GM11168 (cell line): ENCODE data around the gene SPTBN1.
"Not testable (repeated sequence)": the region's sequence is repeated elsewhere in the genome, so short reads cannot be mapped to it uniquely, and the experiment has no call there.

Experiments
- in situ Hi-C: fragments of 300-500 bp; cut with MboI; formaldehyde crosslinking; loops from one replicate; pipeline ENCODE4 v1.12.0; 2022; ENCODE audit warnings: low sequenced_read_pairs; ENCODE audit not compliant: unreplicated experiment

SPTBN1 gene

GRCh38 chr2:54675738-54676137 lies 219.6 kb downstream of the SPTBN1 start:
- in situ Hi-C loops = no loop called here

GRCh38 chr2:54676656-54677055 lies 220.5 kb downstream of the SPTBN1 start:
- in situ Hi-C loops = no loop called here

DNA sequence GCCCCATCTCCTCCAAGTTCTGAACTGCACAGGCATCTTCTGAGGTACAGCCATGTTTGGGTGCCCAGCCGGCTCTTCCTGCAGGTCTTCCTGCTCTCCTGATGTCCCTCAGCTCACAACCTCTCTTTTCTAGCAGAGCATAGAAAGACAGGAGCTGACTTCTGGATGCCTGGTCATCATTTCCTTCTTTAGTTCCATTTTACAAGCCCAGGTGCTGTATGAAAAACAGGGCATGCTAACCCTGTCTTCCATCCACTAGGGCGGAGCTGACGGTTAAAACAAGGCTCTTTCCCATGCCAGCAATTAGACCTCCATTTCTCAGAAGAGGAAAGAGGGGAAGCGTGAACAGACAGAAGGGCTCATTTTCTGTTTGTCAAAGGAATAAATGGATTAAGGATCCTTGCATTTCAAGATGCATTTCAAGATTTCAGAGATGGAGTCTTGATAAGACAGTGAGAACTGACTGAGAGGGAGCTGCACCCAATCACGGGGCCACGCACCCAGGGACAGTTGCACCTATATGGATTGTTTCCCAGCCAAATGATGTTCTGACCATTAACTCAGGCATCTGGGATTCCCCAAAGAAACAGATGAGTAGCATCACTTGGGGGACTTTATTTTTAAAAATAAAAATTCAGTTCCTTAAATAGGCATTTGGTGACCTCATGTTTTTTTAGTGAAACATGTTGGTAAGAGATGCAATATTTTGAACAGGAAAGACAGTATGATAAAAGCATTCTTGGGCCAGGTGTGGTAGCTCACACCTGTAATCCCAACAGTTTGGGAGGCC lies 221.5 kb downstream of the SPTBN1 start:
- in situ Hi-C loops = no loop called here

DNA sequence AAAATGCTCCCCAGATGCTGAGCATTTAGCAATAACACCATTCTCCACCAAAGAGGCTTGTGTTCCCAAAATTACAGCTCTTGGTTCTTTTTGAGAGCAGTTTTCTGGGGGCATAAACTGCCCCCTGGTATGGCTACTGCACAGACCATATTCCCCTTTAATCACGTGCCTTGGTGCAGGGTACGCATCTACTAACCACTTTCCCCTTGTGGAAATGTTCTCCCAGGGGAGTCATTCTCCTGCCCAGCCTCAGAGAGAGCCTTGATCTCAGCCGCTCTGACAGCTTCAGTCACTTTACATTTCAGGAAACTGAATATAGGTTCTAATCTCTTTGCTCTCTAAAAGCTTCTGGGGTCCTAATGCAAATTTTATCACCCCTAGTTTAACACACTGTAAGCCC lies 222.6 kb downstream of the SPTBN1 start:
- in situ Hi-C loops = no loop called here

- in situ Hi-C loops = no loop called here
Measured at GRCh38 chr2:54680397-54681041, 224.4 kb downstream of the SPTBN1 start.

DNA sequence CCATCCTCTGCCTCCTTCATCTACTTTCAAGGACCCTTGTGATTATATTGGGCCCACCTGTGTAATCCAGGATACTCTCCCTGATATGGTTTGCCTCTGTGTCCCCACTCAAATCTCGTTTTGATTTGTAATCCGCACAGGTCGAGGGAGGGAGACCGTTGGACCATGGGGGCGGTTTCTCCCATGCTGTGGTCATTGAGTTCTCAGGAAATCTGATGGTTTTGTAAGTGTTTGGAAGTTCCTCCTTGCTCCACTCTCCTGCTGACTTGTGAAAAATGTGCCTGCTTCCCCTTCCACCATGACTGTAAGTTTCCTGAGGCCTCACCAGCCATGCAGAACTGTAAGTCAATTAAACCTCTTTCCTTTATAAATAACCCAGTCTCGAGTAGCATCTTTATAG lies 225.3 kb downstream of the SPTBN1 start:
- in situ Hi-C loops = no loop called here

- in situ Hi-C loops = no loop called here
Measured at GRCh38 chr2:54683596-54683995, 227.5 kb downstream of the SPTBN1 start.

DNA sequence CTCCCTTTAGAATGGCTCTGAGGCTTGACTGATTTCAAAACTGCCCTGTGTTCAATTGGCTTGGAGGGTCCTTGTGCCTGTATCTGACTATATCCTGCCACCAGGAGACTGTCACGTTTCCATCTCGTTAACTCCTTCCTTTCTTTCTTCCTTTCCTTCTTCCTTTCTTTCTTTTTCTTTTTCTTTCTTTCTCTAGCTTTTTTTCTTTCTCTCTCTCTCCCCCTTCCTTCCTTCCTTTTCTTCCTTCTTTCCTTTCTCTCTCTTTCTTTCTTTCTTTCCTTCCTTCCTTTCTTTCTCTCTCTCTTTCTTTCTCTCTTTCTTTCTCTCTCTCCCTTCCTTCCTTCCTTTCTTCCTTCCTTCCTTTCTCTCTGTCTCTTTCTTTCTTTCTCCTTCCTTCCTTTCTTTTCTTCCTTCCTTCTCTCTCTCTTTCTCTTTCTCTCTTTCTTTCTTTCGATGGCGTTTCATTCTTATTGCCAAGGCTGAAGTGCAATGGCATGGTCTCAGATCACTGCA lies 229.2 kb downstream of the SPTBN1 start:
- in situ Hi-C loops = no loop called here

DNA sequence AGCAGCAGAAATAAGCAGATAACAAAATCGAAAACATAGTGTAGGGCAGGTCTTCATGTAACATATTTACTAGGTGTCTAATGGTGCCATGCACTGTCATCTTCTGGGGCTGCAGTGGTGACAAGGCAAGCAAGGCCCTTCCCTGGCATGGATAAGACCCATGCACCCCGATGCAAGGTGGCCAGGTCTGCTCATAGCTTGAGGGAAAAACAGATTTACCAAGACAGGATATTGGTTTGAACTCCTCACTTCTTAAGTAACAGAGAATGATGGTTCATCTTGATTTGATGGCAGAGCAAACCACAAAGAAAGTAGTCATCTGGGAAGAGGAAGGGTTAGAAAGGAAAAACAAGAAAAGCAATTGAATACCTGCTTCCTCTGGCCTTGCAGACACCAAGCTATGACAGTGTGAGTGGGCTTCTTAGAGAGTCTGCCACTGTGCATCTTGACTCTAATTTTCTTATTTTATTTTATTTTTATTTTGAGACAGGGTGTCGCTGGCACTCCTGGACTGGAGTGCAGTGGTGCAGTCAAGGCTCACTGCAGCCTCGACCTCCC lies 231.5 kb downstream of the SPTBN1 start:
- in situ Hi-C loops = no loop called here

DNA sequence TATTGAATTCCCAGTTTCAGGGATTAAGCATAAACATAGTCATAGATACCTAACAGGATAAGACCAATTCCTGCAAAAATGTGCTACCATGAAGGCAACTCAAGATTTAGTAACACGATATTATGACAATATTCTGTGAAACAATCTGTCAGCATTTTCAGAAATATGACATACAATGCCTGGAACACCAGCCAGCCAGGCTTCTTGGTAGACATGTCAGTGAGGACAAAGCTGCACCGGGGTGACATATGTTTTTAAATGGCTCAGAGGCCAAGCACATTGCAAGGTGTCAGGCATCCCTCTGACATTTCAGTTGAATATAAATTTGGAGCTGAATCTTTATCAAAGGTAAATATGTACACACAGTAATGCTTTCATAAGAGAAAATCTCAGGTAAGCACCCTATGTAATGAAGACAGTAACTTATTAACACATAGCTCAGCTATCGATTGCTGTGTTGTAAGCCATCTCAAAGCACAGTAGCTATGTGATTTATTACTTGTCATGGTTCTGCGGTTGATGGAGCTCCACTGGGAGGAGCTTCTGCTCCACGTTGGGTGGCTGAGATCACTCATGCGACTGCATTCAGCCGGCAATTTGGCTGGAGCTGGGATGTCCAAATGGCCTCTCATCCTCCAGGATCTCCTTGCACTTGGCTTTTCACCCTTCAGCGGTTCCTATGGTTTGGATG lies 235.5 kb downstream of the SPTBN1 start:
- in situ Hi-C loops = no loop called here

GRCh38 chr2:54692556-54692955 lies 236.4 kb downstream of the SPTBN1 start:
- in situ Hi-C loops = no loop called here

GRCh38 chr2:54695378-54695777 lies 239.3 kb downstream of the SPTBN1 start:
- in situ Hi-C loops = no loop called here

- in situ Hi-C loops = no loop called here
Measured at GRCh38 chr2:54697934-54698333, 241.8 kb downstream of the SPTBN1 start.

GRCh38 chr2:54698926-54699325 lies 242.8 kb downstream of the SPTBN1 start:
- in situ Hi-C loops = not testable (repeated sequence)

GRCh38 chr2:54699665-54700064 lies 243.5 kb downstream of the SPTBN1 start:
- in situ Hi-C loops = loop anchor here (10.0 kb wide), 1 partner anchor 595 kb away; no protein-coding TSS in a partner anchor

GRCh38 chr2:54701029-54701428 lies 244.9 kb downstream of the SPTBN1 start:
- in situ Hi-C loops = loop anchor here (10.0 kb wide), 1 partner anchor 596 kb away; no protein-coding TSS in a partner anchor

DNA sequence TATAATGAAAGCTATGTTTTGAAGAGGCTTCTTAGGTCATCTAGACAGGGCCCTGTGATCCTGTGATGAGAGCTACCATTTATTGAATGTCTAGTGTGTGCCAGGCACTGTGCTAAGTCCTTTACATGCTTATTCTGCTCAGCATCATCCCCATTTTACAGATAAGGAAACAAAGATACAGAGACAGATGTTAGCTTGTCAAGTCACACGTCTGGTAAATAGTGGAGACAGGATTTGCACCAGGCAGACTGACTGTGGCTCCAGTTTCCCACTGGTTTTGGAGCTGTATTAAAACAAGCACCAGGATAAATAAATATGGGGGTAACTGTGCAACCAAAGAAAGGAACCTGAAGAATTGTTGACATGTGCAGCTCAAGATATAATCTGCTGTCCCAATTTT lies 248.1 kb downstream of the SPTBN1 start:
- in situ Hi-C loops = loop anchor here (10.0 kb wide), 1 partner anchor 599 kb away; no protein-coding TSS in a partner anchor

- in situ Hi-C loops = loop anchor here (10.0 kb wide), 1 partner anchor 600 kb away; no protein-coding TSS in a partner anchor
Measured at GRCh38 chr2:54704688-54705605, 248.8 kb downstream of the SPTBN1 start.

DNA sequence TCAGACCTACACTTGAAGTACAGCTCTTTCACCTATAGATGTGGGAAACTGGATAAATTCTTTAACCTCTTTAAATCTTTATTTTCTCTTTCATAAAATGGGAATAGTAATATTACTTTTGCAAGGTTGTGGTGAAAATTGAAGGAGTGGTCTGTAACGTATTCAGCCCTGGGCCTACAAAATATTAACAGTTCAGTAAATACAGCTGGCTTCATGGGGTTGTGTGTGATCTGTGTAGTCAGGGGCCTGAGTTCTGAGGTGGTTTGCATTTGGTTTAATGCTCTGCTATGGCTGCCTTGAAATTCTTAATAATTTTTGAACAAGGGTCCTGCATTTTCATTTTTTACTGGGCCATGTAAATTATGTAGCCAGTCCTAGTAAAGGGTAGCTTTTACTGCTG lies 250.5 kb downstream of the SPTBN1 start:
- in situ Hi-C loops = loop anchor here (10.0 kb wide), 1 partner anchor 602 kb away; no protein-coding TSS in a partner anchor
